Stimulated activated CD8-positive, alpha-beta memory T cell treated with anti-CD3 and anti-CD28 coated beads, Interleukin-12 subunit alpha, Interleukin-12 subunit beta, amount 100 ng/mL, for 1 hour (primary cell): ENCODE measurements around the gene GCHFR.

Source experiments
- DNase-seq: peaks from one replicate; pipeline ENCODE4 v3.0.0-alpha.2; 2020; ENCODE audit warnings: low read depth

GCHFR gene

DNA sequence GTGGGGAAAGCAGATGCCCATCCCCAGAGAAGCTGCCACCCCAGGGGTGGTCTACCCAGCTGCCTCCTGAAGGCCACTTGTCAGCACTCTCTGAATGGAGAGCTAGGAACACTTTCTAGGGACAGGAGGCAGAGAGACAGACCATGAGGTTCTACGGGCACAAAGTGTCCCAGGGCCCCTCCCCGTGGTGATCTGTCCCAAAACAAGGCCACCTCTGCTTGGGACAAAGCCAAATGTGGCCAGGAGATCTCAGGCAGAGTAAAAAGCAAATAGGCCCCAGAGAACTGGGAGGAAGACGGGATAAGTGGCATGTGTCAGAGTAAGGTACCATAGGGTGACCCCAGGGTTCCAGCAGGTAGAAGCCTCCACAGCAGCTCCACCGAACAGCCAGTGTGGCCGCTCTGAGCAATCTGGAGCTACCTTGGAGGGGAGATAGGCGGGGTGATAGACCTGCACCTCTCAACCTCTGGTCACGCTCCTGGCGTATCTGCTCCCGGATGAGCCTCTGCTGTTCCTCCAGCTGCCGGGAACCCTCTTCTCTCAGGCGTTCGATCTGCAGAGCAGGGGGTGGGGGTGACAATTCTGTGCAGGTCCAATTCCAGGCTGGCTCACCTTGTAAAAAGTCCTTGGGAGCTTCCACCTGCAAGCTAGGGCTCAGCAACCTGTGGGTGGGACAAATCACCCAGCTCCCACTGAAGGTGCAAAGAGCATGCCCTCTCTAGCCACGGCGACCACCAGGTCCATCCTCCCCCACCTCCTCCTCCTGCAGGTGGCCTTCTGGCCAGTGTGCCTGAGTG lies 12.1 kb downstream of the GCHFR start:
- DNase-seq = no peak

DNA sequence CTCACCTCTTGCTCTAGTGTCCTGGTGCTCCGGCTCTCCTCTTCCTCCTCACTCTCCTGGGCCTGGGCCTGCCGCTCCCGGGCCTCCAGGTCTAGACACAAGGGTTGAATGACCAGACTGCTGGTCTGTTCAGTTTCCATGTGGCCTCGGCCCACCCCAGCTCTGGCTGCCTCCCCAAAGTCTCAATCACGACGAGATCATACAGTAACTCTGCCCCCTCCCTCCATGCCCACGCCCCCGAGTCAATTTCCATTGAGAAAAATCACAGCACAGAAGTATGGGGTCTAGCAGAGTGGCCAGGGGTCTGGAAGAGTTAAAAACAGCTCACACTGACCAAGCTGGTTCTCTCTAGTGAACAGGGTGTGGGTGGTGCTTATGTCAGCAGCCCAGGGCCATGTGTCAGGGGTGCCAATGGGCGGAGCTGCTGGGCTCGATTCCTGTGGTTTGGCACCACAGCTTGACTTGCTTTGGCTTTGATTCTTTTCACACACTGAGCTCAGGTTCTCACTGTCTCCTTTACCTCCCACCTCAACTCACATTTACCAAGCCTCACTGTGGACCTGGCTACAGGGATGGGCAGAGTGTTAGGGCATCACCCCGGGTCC lies 12.8 kb downstream of the GCHFR start:
- no peak for DNase-seq

DNA sequence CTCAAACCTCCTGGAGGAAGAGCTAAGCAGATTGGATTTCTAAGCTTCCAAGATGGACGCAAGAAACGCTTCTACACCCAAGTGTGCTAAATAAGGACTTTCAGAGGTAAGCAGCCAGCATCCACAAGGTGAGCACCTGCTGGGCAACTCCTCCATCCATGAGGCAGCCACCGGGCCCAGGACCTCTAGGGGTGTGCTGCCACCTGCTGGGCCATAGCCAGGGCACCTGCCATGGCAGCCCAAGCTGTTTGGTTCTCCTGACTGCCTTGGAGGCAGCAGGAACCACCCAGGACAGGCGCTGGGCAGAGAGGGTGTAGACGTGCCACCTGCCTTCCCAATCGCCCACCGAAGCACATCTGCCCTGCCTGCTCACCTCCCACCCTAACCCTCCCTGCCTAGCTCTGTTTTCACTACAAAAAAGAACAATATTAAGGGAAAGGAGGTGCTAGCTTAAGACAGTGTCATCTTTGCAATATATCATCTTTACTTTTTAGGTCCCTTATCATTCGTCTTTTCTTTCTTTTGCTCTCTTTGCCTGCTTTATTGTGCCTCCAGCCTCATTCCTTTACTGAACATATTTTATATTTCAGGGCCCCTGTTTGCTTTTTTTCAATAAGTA lies 18.9 kb downstream of the GCHFR start:
- peak; percentile 65 for DNase-seq

DNA sequence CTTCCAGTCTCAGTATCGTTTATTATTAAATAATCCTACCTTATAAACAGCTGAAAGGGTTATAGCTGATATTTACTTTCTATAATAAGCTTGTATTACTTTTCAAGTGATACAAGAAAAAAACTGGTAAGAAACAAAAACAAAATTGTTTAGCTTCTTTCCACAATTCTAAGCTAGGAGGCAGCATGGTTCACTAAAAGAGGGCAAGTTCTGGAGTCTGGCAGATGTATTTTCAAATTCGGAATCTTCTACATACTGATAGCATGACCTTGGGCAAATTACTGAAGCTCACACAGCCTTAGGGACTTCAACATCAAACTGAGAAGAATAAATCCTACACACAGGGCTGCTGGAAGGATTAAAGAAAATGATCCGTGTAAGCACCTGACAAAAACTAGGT lies 21.3 kb downstream of the GCHFR start:
- DNase-seq = no peak

DNA sequence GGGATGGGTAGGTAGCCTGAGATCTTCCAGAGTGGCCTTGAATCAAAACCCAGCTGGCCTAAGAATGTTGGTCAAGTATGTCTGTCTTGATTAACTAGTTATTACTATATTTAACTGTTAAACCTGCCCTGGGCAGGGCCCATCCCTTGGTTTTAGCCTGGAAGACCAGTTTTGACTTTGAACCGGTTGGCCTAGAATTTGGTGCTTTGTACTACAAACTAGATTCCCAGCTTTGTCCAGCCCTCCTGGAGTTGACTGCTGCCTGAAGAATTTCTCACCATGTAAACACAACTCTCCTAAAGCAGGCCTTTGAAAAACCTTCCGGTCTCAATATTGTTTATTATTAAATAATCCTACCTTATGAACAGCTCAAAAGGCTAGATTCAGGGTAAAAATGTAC lies 21.9 kb downstream of the GCHFR start:
- DNase-seq = no peak

DNA sequence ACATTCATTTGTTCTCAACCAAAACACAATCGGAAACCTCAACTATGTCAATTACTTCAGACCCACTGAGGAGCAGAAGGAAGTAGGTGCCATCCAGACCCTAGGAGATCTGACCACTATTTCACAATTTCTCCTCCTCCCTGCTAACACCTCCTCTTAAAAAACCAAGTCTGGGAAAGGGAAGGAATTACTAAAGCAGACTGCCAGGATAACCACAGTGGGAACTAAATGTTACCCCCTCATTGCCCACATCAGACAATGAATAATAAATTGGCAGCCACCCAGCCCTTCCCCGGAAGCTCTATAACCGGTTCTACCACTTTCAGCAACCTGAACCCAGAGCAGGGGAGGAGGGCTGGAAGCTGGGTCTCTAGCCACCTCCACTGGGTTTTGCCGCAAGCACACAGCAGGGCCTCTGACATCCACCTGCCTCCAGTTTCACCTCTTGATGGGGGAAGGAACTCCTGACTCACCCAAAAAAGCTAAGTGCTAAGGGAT lies 23.5 kb downstream of the GCHFR start:
- DNase-seq = no peak

DNA sequence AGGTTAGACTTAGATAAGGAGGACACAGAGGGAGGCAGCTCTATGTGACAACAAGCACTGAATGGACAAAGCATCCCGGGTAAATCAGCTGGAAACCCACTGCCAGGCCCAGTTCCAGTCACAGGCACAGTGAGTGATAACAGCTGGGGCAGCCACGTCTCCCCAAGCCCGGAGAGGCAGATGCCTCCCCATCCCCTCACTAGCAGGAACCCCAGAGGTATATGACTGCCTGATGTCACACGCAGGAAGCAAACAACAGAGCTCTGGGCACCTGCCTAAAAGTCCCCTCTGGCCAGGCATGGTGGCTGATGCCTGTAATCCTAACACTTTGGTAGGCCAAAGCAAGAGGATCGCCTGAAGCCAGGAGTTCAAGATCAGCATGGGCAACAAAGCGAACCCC lies 24.1 kb downstream of the GCHFR start:
- no peak for DNase-seq

DNA sequence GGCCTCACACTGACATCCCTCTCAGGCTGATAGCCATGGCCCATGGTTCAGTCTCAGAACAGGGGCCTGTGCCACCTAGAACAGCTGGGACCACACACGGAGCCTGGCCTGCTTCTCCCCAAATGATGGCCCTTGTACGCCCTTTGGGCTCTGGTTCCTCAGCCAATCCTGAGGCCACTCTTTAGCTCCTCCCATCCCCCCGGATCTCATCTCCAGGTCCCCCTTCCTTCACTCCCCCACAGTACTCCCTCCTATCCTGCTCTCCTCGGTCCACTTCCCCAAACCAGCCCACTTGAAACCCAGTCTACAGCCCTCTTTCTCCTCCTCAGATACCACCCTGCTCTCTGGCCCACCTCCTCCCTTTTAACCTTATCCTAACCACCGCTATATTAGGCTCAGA lies 25.3 kb downstream of the GCHFR start:
- no peak for DNase-seq

DNA sequence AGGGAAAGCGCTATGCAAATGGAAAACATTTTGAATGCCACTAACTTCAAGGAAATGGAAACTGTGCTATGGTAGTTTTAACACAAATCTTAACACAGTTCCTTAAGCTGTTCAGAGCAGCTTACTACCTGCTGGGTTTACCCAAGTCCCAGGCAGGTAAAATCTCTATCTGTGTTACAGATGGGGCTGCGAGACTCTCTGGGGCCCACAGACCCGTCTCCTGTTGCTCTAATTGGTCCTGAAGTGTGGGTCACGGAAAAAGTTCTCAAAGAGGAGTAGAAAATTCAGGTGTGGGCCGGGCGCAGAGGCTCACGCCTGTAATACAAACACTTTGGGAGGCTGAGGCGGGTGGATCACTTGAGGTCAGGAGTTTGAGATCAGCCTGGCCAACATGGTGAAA lies 26.1 kb downstream of the GCHFR start:
- no peak for DNase-seq

DNA sequence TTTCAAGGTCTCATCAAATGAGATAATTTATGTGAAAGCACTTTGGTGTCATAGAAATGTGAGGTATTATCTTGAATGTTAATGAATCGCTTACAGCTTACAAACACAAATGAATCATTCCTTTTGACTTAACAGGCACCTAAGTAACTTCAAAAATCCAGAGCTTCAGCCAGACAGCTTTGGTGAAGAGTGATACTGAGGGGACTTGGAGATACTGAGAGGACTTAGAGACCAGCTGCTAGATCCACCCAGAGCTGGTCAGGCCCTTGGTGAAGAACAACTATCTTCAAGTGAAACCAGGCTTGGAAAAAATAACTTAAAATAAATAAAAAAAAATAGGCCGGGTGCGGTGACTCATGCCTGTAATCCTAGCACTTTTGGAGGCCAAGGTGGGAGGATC lies 26.9 kb downstream of the GCHFR start:
- no peak for DNase-seq

DNA sequence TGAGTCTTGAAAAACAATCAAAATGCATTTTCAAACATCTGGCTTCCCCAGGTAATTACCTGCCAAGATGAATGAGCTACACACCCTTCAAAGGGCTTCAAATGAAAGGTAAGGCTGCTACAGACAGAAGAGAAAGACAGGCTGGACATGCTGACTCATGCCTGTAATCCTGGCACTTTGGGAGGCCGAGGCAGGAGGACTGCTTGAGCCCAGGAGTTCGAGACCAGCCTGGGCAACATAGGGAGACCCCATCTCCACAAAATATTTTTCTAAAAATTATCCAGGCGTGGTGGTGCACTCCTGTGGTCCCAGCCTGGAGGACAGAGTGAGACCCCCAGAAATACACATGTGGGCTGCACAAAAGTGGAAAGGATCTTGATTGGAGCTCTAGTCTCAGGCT lies 28.5 kb downstream of the GCHFR start:
- no peak for DNase-seq

DNA sequence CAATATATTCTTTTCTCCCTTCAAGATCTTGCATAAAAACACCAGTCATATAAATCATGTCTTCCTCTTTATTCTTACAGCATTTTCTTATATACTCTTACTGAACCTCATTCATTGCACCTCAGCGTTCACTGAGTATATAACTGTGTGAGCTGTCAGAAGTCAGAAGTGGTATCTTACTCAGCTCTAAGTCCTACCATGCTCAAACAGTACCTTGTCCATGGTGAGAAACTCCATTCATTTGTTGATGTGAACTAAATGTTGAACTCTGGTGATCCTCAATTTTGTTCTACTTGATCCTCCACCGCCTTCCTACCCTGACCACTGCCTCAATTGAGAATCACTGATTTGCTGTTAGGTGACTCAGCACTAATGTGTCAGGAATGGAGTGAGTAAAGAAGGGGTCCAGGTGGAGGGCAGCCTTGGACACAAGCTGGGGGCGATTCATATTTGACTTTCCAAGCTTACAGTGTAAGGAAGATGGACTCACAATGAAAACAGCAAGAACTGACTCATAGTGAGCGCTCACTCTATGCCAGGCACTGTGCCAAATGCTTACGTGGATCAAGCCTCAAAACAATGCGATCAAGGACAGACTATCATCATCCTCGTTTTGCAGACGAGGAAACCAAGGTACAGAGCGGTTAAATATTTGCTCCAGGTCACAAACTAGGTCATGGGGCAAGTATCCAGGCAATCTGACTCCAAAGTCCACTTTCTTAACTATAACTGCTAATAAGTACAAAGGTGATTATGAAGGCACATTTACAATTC lies 29.5 kb downstream of the GCHFR start:
- DNase-seq = no peak

DNA sequence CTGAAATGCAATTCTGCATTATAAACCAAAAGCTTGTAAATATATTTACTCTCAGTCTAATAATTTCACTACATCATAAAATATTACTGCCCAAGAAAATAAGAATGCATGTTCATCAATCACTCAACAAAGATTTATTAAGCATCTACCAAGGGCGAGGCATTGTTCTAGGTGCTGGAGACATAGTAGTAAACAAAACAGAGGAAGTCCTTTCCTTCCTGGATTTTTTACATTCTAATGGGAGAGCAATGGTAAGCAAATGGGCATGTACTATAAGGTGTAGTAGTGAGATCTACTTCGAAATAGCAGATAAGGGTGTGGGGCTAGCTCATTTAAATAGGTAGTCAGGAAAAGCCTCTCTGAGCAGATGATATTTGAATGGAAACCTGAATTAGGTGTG lies 32.2 kb downstream of the GCHFR start:
- DNase-seq = no peak

DNA sequence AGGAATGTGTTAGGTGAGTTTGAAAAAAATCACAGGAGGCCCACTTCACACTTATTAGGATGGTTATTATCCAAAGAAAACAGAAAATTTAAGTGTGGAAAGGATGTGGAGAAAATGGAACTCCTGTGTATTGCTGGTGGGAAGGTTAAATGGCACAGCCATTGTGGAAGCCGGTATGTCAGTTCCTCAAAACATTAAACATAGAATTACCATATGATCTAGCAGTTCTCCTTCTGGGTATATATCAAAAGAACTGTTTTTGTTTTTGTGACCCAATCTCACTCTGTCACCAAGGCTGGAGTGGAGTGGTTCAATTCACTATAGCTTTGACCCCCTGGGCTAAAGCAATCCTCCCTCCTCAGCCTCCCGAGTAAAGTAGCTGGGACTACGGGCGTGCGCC lies 32.6 kb downstream of the GCHFR start:
- no peak for DNase-seq

DNA sequence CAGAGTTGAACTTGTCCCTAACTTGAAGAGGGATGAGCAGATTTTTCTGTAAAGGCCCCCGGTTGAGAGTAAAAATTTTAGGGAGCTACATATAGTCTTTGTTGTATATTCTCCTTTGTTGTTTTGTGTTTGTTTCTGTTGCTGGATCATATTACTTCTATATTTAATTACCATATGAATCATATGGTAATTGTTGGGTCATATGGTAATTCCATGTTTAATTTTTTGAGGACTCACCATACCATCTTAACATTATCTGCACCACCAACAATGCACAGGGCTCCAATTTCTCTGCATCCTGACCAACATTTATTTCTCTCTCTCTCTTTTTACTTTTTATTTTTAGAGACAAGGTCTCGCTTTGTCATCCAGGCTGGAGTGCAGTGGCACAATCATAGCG lies 35.7 kb downstream of the GCHFR start:
- no peak for DNase-seq

DNA sequence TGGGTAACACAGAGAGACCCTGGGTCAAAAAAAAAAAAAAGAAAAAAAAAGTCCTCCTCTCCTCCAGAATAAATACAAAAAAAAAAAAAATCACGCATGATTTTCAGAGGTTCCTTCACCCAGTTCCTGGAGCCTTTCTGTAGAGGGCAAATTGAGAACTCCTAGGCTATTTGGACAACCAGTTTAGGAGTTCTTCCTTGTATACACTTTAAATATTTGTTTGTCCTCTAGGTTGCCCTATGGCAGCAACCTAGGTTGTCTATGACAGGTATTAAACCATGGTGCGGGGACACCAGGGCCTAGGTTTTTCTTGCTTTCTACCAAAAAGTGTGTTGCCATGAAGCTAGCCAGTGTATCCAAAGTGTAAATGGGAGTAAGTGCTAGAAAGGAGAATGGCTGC lies 39.2 kb downstream of the GCHFR start:
- no peak for DNase-seq

DNA sequence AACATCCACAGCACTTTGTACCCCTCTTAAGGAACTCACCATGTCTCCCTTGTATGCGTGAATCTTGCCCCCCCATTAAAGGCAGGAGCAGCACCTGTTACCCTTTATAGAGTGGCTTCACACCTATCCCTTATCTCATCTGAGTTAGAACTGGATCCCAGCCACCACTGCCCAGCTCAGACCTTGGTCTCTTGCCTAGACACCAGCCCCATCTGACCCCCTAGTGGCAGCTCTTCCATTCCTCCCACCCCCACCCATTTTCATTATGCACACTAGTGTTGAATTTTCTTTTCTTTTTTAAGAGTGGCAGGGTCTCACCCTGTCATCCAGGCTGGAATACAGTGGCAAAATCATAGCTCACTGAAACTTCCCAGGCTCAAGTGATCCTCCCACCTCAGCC lies 39.8 kb downstream of the GCHFR start:
- DNase-seq = no peak

DNA sequence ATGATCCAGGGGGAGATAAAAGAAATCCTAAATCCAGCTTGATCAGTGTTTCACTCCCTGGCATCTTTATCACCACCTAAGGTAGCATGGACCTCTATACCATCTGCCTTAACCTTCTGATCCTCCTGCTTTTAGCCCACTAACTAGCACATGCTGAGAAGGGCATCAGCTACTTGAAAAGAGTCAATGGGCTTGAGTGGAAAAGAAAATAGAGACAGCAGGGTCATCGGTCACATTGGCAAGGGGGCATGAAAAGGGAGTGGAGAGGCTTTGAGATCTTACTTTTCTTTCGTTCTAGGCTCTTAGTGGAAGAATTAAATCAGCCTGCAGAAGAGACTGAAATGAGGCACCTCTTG lies 42.8 kb downstream of the GCHFR start:
- DNase-seq = no peak

DNA sequence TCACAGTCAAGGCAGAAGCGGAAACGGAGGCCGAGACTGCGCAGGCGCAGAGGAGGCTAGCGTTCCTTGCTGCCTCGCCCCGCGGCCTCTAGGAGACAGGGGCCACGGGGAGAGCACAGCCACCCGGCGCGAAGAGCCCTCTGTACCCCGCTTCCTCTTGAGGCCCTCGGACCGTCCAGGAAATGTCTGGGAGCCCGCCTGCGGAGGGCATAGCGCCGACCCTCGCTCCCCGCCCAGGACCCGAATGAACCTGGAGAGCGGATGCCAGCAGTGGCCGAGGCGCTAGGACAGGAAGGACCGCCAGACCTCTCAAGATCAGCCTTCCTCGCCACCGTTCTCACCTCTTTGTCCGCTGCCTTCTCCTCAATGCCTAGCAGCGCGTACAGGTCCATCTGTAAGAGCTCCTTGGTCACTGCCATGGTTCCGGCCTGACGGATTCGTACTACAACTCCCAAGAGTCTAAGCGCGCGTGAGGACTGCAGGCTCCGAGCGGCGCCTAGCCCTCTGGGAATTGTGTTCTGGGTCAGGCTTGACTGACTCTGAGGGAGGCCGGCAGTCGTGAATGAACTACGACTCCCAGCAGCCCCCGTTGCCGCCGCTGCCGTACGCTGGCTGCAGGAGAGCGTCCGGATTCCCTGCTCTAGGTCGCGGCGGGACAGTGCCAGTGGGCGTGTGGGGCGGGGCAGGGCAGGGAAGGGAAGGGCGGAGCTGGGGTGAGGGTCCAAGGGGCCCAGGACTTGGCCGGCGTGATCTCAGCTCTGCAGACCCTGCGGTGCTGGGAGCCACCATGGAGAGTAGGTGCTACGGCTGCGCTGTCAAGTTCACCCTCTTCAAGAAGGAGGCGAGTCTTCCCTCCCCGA lies 43.4 kb downstream of the GCHFR start, which contains the start of the genes DNAJC17 and ZFYVE19:
Gene DNAJC17 (minus strand): TSS at position 446 of the 860 bp plus-strand sequence. CDS start 27 bp downstream, at position 419.
Gene ZFYVE19 (plus strand): TSS at position 62 of the 860 bp plus-strand sequence. CDS start 501 bp downstream, at position 563.
- peak; percentile 91 for DNase-seq

DNA sequence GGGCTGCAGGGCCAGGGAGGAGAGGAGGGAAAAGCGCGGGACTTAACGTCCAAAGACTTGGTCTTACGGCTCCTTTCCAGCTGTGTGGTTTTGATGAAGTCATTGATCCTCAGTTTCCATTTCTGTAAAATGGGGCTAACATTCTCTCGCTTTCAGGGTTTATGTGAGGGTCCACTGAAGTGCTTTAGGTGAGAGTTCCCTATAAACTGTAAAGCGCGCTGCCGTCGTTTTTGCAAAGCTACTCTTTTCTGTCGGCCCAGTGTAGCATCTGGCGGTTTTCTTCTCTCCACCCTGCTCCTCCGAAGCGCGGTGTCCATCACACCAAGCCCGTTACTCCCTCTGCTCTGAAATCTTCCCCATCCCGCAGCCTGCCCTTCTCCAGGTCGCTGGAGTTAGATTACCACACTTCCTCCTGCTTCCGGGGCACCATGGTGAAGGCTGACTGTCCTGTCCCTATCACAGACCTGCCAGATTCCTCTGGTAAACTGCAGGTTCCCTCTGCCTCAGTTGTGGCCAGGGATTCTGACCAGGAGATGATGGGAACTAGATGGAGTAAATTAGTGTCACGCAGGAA lies 44.1 kb downstream of the GCHFR start:
- DNase-seq = no peak

DNA sequence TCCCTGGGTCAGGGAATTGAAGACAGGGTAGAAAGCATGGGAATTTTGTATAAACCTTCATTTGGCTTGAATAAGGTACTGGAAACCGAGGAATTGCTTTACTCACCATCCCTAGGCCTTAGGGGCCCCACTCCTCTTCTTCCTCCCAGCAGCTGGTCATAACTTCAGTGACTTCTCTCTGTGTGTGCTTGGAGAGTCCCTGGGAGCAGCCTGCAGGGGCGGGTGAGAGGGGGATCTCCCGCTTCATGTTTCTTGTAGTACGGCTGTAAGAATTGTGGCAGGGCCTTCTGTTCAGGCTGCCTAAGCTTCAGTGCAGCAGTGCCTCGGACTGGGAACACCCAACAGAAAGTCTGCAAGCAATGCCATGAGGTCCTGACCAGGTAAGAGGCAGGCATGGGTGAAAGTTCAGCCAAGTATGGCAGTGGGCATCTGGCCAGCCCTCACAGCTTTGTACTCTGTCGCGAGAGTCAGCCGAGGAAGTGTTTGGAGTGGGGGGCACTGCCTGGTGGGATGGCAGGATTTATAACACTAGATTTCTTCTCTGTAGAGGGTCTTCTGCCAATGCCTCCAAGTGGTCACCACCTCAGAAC lies 45.1 kb downstream of the GCHFR start:
- no peak for DNase-seq
